ENCODE measurements around the gene NOC4L.
A peak's percentile ranks its signal among the peaks of the same experiment; 100 is the strongest.
"Not testable (repeated sequence)": the region's sequence is repeated elsewhere in the genome, so short reads cannot be mapped to it uniquely, and the experiment has no call there.

The NOC4L gene

DNA sequence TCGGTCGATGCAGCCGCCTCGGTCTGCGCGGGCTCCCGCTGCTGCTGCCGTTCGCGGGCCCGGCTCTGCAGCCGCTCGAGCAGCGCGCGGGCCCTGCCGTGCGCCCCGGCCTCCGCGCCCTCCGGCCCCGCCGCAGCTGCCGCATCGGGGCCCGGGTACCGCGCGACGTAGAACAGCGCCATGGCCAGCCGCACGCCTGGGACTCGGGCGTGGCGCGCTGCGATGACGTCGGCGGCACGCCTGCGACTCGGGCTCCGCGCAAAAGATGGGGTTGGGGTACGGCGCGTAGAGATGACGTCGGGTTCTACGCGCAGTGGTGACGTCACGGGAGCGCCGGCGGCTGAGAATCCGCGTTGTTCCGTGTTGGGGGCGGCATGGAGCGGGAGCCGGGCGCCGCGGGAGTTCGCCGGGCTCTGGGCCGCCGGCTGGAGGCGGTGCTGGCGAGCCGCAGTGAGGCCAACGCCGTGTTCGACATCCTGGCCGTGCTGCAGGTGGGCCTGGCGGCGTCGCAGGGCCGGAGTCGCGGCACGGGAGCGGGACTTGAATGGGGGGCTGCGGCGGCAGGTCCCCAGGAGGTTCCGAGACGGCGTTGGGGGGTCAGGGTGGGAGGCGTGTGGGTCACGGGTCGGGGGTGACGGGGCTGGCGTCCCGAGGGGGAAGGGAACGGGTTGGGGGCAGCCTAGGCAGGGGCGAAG, at the start of gene NOC4L, which contains the start of gene DDX51:
NOC4L (plus strand) TSS at position 343 of the 695 bp plus-strand sequence; CDS start at position 375, 32 bp downstream.
DDX51 (minus strand) TSS at position 205 of the 695 bp plus-strand sequence; CDS start at position 182, 23 bp downstream.
- TF ChIP-seq POLR2A (IDR thresholded peaks at IDR 0.05; ENCODE audit: low read depth, low read length): peak; percentile 85
- FAIRE-seq (no peak), DNase-seq (ENCODE audit: insufficient read length, low spot score) (peak; percentile 98)

DNA sequence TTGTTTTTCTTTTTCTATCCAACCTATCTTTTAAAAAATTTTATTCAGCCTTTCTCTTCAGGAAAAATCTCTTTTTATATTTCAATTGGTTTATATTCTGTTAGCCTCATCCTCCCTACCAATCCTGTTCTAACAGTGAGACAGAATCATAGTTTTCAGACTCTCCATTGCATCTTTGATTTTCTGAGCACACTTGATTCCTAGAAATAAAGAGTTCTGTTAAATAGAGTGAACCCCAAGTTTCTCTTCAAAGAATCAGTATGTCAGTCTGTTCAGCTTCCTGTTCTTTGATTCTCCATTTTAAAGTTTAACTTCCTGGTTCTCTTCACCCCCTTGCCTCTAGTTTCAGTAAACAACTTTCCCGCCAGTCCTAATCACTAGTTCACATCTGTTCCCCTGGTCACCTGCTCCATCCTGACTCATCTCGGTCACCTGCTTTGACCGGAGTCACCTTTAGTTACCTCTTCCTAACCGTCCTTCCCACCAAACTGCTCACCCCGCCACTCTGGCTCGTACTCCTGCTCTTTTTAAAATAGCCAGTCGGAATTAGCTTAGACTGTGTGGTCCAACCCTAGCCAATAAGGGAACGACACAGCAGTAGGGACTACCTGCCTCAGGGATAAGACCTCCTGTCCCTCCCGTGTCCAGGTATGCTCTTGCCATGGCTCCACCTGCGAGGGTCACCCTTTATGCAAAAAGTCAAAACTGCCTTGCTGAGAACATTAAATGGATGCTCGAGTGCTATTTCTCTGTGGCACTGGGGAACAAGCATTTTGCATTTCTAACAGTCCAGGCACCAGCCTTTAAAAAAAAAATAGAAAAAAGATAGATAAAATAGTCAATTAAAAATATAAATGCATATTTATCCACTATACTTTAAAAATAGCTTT, 48.5 kb upstream of the NOC4L start:
- no peak for DNase-seq (ENCODE audit: insufficient read length, low spot score)
- FAIRE-seq: no peak
- no peak for TF ChIP-seq POLR2A (IDR thresholded peaks at IDR 0.05; ENCODE audit: low read depth, low read length)

DNA sequence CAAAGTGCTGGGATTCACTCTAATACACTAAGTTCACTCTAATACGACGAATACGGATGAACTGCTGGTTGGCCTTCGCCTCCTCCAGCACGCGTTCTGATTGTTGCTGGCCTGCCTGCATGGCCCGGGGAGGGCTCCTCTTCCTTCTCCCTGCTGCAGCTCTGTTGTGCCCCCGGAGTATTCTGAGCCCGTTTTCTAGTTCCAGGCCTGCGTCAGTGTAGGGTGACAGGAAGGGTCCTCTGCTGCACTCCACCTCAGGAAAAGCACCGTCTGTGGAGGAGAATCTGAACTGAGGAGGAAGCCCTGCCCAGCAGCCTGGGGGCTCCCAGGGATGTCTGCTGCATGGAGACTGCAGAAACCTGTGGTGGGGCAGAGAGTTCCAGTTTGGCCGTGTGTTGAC, 44.5 kb upstream of the NOC4L start:
- FAIRE-seq (no peak), DNase-seq (ENCODE audit: insufficient read length, low spot score) (no peak)
- no peak for TF ChIP-seq POLR2A (IDR thresholded peaks at IDR 0.05; ENCODE audit: low read depth, low read length)

DNA sequence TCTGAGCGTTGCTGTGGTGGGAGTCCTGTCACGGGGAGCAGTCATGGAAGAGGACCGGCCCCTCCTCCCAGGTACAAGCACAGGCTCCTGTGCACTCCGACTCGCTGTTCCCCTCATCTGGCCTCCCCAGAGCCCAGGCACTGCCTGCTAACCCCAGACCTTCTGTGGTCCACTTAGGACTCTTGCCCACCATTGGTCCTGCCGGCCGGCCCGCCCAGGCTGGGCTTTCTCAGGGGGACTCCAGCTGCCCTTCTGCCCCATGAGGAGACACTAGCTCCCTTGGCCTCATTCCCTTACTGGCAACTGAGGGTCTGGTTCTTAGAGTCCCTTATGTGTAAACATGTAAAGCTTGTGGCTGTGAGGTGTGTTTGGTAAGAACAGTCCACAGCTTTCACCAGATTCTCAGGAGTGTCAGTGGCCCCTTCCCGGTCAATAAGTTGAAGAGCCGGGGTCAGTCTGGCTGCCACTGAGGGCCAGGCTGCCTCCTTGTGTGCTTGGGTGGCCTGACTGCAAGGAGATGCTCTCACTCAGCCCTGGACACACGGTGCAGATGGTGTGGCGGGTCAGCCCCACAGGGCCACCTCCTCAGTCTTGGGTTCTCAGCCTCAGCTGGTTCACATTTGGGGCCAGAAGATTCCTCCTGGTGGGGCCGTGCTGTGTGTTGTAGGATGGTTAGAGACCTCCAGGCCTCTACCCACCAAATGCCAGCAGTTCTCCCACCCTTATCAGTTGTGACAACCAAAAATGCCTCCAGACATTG, 43.8 kb upstream of the NOC4L start:
- DNase-seq (ENCODE audit: insufficient read length, low spot score): no peak
- FAIRE-seq: no peak
- TF ChIP-seq POLR2A (IDR thresholded peaks at IDR 0.05; ENCODE audit: low read depth, low read length): no peak

DNA sequence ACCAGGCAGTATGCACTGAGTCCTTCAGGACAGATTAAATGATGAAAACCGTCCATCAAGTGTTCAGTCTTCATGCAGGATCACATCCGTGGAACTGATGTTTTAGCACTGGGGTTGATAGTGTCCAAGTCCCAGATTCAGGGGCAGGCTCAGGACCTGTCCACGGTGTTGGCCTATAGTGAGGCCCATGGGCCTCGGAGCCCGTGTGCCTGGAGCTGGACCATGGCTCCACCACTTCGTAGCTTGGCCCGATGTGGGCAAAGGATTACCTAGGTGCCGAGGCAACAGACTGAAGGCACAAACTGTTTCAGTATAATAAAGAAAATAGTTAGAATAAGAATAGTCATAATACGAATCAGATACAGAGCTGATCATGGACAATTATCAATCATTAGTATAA, 42.0 kb upstream of the NOC4L start:
- DNase-seq (ENCODE audit: insufficient read length, low spot score) (no peak), FAIRE-seq (no peak)
- TF ChIP-seq POLR2A (IDR thresholded peaks at IDR 0.05; ENCODE audit: low read depth, low read length): no peak

DNA sequence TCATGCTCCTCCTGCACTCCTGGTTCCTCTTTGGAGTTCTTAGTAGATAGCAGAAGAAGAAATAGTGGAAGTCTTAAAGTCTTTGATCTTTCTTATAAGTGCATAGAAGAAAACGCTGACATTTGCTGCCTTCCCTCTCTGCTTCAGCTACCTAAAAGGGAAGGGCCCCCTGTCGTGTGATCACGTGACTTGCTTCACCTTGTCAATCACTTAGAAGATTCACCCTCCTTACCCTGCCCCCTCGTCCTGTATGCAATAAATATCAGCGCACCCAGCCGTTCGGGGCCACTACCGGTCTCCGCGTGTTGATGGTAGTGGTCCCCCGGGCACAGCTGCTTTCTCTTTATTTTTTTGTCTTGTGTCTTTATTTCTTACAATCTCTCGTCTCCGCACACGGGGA, 41.2 kb upstream of the NOC4L start:
- not testable (repeated sequence) for DNase-seq (ENCODE audit: insufficient read length, low spot score); FAIRE-seq

DNA sequence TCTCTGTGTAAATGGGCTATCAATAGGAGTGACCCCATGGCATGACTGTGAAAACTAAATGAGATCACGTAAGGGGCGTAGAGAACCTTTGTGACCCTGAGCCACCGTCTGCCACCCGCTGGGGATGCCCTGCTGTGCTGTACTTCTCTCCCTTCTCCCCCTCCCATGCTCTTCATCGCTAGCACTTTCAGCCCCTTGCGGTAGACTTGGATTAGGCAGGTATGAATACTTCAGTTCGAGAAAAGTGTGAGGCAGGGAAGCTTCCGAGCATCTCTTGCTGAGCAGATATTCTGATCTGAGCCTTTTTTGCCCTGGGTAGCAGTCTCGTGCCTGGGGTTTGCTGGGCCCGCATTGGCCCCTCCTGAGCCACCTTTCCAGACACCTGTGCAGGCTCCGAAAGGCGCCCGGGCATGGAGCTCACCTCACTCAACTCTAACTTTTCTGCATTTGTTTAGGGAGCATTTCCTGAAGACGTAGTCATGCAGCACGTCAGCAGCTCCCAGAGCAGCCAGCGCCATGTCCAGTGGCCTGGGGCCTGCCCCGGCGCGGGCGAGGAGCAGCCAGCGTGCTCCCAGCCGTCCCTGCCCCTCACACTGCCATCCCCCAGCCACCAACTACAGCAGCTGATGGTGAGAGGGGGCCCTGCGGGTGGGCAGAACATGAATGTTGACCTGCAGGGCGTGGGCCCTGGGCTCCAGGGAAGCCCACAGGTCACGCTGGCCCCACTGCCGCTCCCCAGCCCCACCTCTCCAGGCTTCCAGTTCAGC, 40.5 kb upstream of the NOC4L start:
- DNase-seq (ENCODE audit: insufficient read length, low spot score): no peak
- FAIRE-seq: no peak
- no peak for TF ChIP-seq POLR2A (IDR thresholded peaks at IDR 0.05; ENCODE audit: low read depth, low read length)

DNA sequence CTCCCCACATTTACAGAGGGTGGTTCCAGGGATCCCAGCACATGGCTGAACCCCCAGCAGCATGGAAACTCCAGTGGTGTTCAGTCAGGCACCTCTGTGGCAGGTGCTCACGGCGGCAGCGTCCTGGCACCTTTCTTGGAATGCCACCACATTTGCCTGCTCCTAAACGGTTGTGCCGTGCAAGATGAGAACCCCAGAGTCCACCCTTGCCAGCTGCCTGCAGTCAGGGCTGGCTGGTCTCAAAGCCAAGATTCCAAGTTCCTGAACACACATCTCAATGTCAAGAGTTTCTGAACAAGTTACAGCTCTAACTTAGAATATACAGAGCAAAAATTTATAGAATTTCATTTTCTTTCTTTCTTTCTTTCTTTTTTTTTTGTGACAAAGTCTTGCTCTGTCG, 38.8 kb upstream of the NOC4L start:
- DNase-seq (ENCODE audit: insufficient read length, low spot score): no peak
- no peak for FAIRE-seq
- TF ChIP-seq POLR2A (IDR thresholded peaks at IDR 0.05; ENCODE audit: low read depth, low read length): no peak

DNA sequence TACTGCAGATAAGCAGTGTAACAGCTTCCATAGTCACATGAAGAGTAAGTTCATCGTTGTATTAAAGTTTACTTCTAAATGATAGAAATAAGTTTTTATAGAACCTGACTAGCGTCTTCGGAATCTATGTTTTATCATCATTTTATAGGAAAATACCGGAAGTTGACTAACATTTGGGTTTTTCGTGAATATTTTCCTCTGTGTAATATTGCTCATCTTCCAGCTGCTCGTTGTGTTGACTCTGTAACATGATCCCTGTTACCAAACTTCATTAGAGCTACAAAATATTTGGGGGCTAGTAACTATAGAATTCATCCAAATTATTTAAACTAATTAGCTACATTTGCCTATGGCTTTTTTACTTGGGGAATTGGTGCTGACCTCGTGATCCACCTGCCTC, 37.3 kb upstream of the NOC4L start:
- DNase-seq (ENCODE audit: insufficient read length, low spot score) (no peak), FAIRE-seq (no peak)
- no peak for TF ChIP-seq POLR2A (IDR thresholded peaks at IDR 0.05; ENCODE audit: low read depth, low read length)

DNA sequence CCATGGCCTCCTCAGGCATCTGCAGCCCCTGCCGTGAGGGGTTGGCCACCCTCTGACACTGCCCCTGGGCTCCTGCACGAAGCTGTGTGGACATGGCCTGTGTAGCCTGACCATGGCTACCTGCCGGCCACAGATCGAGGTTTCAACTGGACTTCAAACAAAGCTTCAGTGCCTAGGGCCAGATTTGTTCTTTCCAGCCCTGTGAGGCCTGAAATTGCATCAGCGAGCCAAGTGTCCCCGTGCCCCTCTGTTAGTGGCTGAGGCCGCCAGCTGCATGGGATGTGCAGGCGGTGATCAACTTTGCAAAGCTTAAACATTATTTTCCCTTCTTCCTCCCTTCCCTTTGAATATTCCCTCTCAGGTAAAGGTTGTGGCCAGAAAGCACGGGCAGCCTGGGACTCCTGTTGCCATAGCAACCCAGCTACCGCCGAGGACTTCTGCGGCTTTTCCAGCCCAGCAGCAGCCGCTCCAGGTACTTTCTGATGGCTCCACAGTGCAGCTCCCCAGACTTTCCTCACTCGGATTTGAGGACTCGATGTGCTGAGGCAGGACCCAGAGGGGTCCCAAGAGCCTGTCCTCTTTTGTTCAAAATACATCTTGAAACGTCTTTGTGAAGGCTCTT, 35.9 kb upstream of the NOC4L start:
- TF ChIP-seq POLR2A (IDR thresholded peaks at IDR 0.05; ENCODE audit: low read depth, low read length): no peak
- DNase-seq (ENCODE audit: insufficient read length, low spot score) (no peak), FAIRE-seq (no peak)

DNA sequence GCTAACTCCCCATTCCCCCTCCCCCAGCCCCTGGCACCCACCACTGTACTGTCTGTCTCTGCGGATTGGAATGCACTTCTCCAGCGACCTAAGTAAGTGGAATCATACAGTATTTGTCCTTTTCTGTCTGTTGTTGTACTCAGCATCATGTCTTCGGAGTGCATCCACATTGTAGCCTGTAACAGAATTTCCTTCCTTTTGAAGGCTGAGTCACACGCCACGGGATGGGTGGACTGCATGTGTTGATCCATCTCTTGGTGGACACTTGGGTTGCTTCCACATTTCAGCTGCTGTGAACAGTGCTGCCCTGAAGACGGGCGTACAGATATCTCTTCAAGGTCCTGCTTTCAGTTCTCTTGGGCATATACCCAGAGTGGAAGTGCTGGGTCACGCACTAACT, 34.5 kb upstream of the NOC4L start:
- DNase-seq (ENCODE audit: insufficient read length, low spot score): no peak
- no peak for TF ChIP-seq POLR2A (IDR thresholded peaks at IDR 0.05; ENCODE audit: low read depth, low read length)
- no peak for FAIRE-seq

DNA sequence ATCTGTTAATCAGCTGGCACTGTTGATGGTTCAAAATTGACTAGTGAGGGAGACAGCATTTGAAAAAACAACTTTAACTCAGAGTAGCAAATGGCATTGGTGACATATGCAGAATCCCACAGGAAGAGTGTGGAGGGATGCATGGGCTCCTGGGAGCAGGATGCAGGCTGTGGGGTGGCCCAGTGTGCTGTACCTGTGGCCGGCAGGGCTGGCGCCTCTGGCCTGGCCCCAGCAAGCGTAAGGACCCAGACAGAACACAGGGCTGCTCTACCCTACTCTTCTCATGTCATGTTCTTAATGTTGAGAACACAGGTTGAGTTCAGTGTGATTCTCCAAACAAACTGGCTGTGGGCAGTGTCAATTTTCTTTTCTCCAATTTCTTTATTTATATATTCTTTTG, 33.6 kb upstream of the NOC4L start:
- DNase-seq (ENCODE audit: insufficient read length, low spot score) (no peak), FAIRE-seq (no peak)
- no peak for TF ChIP-seq POLR2A (IDR thresholded peaks at IDR 0.05; ENCODE audit: low read depth, low read length)

Data from H54 (cell line).